Activated naive CD4-positive, alpha-beta T cell treated with anti-CD3 and anti-CD28 coated beads, Interleukin-2, amount 50 U/mL, for 16 hours (primary cell): ENCODE results near the gene BMP6.

Experiments used
- DNase-seq: peaks from one replicate; pipeline ENCODE4 v3.0.0-alpha.2; 2020

Gene BMP6

DNA sequence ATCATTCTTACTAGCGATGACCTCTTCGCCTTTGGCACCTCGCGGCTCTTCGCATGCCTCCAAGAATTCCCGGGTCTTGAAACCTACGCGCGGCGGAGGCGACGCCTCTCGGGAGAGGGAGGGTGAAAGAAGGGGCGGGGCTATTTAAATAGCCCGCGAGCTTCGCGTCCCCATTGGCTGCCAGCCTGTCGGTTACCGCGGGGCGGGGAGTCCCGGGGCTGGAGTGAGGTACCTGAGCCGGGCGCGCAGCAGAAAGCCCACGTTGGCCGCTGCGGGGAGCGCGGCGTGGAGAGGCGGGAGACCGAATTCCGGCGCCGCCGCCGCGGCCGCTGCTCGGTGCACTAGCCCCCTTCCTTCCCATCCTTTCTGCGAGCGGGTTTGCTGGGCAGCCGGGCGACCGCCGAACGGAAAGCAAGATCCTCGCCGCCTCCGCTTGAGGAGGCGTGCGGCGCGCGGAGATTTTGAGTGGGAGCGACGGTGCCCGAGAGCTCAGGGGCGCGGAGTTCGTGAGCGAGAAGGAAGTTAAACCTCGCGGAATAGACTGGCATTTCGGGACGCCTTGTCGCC is at the start of gene BMP6:
Gene BMP6, plus strand, starts transcription at position 251 of the 567 bp plus-strand sequence. CDS start 857 bp downstream, outside the sequence.
- peak; percentile 53 for DNase-seq

DNA sequence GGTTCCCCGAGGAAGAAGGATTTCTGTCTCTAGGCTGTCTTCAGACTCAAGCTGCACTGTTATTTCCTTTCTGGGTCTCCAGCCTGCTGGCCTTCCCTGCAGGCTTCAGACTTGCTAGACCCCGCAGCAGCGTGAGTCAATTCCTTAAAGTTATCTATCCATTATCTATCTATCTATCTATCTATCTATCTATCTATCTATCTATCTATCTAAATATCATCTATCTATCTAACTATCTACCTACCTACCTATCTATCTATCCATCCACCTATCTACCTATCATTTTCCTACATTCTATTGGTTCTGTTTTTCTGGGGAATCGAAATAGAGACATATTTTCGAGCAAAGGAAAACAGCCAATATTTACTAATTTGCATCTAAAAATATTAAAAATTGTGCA is 48.7 kb upstream of the BMP6 start:
- DNase-seq, result no peak

GRCh38 chr6:7680393-7681075 is 45.4 kb upstream of the BMP6 start:
- no peak for DNase-seq

DNA sequence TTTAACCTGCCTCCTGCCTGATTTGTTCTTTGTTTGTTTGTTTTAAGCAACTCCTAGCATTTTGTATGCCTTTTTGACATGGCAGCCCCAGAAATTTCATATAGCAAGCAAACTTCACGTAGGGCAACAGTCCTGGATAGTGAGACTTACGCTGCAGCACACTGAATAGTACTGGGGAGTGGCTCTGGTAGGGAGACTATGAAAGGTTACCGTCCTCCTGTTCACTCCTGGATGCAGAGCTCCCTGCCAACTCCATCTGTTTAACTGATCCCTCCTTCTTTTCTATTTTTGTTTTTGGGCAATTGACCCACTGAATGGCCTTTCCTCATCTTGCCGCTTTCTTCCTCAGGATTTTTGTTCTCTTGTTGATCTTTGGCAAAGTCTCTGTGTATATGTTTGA is 44.5 kb upstream of the BMP6 start:
- DNase-seq, result no peak

DNA sequence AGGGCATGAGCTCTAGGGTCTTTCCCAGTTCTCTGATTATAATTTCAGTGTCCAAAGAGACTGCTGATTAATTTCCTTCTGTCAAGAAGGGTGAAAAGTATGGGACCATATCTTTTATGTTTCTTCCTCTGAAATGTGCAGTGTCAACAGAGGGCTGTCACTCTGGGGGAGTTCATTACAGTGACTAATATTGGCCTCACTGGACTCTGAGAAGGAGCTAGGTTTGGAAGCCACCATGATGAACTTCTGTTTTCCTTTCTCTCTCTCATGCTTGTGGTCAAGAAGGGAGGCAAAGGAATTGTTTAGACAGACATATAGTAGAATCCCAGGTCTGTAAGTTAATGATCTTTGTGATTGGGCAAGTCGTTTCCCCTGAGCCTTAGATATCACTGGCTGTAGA is 41.8 kb upstream of the BMP6 start:
- no peak for DNase-seq

DNA sequence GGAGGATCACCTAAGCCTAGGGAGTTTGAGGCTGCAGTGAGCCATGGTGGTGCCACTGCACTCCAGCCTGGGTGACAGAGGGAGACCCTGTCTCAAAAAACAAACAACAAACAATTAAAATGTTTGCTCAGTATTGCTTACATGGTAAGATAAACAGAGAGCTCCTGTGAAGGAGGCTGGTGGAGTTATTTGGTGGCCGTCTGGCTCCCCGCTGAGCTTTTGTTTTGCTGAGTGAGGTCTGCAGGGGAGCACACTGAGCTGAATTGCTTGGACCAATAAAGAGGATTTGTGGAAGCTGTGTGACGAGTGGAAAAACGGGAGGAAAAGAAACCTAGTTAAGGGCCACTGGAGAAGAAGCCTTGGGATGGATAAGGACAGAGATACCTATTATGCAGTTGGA is 41.1 kb upstream of the BMP6 start:
- no peak for DNase-seq

GRCh38 chr6:7685276-7685675 is 40.6 kb upstream of the BMP6 start:
- no peak for DNase-seq

DNA sequence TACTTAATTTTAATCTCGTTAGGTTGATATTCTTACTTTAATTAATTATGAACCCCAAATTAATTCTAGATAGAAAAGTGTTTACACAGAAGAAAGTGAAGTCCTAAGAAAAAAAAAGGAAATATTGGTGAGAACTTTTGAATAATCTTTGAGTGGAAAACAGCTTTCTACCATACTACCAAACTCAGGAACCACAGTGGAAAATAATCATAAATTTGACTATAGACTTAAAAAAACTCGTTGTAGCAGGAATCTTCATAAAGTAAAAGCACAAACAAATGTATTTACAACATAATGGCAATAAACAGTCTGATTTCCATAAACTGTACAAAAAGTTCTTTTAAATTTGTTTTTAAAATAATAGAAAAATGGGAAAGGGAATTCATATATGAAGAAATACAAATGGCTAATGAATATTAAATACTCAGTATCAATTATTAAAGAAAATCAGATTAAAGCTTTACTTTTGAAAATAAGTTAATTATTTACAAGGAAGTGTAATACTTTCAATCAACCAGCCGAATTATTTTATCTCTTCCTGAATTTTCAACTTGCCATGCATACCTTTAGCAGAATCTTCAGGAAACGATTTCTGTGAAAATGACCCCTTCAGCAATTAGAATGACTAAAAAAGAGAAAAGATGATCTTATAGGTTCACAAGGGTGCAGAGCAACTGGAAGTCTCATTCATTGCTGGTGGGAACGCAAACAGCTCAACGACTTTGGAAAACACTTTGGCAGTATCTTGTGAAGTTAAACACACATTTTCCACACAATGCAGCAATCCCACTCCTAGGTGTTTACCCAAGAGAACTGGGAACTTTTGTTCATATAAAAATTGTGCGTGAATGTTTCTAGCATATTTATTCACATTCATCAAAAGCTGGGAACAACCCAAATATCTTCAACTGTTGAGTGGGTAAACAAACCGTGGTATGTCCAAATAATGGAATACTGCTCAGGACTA is 38.5 kb upstream of the BMP6 start:
- DNase-seq, result no peak

- no peak for DNase-seq
Measured at GRCh38 chr6:7691021-7691420, 34.9 kb upstream of the BMP6 start.

- no peak for DNase-seq
Measured at GRCh38 chr6:7691675-7692452, 34.0 kb upstream of the BMP6 start.

DNA sequence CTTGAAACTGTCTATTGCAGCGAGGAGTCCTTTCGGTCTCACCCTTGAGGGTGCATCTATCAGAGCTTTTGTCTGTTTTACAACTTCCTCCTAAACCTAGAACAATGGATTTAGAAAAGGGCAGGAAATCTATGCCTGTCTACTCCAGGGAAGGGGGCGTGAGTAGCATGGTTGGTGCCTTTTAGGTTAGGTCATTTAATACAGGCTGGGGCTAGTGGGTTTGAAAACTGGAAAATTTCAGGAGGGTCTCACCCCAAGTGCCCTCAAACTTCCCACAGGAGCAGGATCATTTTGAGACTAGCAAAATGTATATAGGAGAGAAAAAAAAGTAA is 33.5 kb upstream of the BMP6 start:
- no peak for DNase-seq

- no peak for DNase-seq
Measured at GRCh38 chr6:7693827-7694226, 32.1 kb upstream of the BMP6 start.

- no peak for DNase-seq
Measured at GRCh38 chr6:7696061-7696460, 29.8 kb upstream of the BMP6 start.

DNA sequence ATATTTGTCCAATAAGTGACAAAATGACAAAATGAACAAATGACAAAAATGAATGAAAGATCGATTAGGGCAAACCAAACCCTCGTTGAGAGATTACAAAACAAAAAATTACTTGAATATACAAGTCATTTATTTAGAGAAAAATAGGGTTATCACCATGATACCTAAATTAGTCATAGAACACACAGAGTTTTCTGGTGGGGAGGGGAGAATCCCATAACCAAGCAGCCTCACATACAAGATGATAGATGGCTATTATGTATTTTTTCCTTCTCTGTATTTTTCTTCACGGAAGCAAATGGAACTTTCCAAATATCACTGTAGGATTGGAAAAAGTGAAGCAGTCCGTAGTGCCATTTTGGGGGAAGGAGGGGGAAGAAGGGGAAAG is 28.5 kb upstream of the BMP6 start:
- no peak for DNase-seq

- DNase-seq, result no peak
Measured at GRCh38 chr6:7697820-7698623, 27.9 kb upstream of the BMP6 start.

GRCh38 chr6:7701212-7701834 is 24.6 kb upstream of the BMP6 start:
- no peak for DNase-seq

DNA sequence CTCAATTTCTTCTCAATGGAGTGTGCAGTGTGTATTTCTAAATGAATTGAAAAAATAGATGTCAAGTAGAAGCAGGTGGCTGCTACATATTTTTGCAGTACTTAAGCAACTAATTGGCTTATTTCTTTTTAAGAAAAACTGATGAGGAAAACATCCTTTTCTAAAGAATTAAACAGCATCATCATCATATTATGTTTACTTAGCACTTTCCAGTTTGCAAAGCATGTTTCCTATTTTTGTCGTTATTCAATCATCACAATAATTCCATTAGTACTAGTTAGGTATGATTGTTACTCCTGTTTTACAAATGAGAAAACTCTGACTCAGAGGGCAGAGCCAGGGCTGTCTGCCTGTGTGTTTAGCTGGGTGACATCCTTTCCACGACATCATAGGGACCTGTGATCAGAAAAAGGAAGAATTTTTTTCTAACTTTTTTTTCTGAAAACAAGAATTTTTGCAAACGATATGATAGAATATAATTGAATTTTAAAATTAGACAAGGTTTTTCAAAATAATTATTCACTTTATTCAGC is 22.7 kb upstream of the BMP6 start:
- no peak for DNase-seq

- no peak for DNase-seq
Measured at GRCh38 chr6:7705483-7705882, 20.4 kb upstream of the BMP6 start.

DNA sequence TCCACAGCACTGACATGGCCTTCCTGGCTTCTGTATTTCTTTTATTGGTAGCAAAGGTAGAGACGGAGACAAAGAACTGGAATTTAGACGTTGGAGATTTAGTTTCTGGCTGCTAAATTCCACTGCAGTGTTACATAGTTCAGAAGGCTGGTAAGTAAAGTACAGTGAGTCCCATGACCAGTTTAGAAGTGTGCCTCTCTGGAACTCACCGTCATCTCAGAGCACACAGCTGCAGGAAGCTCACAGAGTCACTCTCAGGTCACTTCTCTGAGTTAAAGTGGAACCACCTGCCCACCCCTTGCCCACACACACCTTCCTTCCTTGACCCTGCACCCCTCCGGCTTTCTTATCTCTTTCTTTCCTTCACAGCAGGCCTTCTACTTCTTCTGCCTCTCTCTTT is 19.6 kb upstream of the BMP6 start:
- DNase-seq, result no peak

DNA sequence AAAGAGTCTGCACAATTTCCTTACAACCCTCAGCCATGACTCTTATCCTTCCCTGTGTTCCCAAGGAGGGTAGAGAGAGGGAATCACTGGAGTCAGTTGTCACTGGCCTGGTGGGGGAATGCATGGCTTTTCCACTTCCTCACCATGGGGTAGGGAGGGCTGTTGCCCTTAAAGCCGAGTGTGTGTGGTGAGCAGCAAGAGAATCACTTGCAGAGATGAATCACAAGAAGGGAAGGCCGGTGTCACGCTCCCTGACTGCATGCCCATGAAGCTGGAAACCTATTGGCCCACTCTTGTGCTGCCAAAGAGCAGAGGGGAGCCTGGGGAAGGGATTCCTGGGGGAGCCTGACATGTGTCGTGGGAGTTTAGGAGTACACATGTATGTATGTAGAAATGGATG is 18.1 kb upstream of the BMP6 start:
- DNase-seq, result no peak

DNA sequence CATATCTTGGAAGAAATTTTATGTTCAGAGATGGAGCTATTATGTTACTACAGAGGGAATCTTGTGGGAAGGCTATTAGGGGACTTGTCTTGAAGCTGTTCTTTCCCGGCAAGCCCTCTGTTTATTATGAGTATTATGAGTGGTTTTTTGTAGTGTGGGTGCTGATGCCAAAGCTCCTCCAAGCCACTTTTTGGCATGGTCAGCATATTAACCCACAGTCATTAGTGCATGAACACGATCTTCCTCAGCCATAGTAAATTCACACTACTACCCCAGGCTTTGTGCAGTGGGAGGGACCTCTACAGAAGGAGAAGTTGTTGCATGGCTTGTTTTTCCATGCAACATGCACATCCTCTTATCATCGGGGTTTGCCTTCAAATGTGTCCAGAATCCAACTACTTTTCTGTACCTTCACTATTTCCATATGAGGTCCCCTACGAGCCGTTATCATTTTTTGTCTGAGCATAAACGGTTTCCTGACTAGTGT is 6.5 kb upstream of the BMP6 start:
- DNase-seq, result no peak
